Suppressor macrophage (primary cell): Measurements from ENCODE around the gene TAGLN3.
A peak's percentile ranks its signal among the peaks of the same experiment; 100 is the strongest.

Source experiments
- DNase-seq, 4 experiments: peaks; one replicate each; pipeline ENCODE4 v3.0.0-alpha.2; 2020 to 2022

TAGLN3 gene

DNA sequence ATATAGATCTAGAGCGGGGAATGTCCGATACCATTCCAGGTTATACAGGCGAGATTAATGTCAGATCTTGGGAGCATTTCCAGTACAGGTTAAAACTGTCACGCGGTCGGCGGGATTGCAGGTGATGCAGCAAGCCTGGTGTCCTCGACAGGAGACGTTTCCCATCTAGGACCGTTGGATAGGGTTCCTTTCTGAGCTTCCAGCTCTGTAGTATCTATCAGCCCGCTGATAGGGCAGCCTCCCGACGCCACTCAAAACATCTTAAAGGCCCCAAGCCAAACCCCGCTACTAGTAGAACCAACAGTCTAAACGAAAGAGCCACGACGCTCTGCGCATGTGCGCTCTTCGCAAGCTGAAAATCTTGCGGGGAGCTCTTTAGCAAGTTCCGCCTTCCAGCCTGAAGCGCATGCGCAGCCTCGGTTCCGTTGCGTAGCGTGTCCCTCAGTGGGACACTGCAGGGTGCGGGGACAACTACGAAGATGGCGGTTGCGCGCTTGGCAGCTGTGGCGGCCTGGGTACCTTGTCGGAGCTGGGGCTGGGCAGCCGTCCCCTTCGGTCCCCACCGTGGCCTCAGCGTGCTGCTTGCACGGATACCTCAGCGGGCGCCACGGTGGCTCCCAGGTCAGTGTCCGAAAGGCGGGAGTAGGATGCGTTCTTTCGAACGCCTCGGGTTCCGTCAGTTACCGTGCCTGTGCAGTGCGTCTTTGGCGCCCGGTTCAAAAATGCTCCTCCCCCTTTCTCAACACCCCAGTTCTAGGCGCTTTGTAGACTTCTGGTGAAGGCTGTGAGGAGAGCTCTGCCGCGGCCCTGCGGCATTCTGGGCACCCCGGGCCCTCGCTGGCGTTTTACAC, 19.9 kb upstream of the TAGLN3 start, which contains the start of gene ABHD10:
ABHD10 (plus strand) TSS at position 444 of the 851 bp plus-strand sequence; CDS start at position 480, 36 bp downstream.
- DNase-seq: peak; percentile 99

DNA sequence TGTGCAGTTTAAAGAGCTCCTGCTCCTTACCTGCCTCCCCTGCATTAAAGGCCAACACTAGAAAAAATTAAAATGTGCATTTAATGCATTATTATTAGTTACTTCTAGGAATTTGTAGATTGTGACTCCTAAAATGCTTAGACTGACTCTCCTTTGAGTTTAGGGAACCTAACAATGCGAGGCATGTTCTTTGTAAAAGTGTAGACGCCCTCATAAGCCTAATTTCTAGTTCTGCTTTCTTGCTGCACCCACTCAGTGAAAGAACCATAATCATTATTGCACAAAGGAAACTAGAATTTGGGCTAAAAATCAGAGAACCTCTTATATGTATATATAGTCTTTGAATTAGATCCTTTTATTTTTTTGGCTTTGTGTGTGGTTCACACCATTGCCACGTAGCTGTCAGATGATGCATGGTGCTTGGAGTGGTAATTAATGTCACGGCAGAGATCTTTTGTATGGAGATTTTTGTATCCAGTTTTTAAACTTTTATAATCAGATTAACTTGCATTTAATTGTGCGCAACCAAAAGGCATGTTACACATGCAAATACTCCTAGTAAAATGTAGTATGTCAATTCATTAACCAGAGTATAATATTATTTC, 19.2 kb upstream of the TAGLN3 start:
- DNase-seq: peak; percentile 57 to 90 (median 76)

DNA sequence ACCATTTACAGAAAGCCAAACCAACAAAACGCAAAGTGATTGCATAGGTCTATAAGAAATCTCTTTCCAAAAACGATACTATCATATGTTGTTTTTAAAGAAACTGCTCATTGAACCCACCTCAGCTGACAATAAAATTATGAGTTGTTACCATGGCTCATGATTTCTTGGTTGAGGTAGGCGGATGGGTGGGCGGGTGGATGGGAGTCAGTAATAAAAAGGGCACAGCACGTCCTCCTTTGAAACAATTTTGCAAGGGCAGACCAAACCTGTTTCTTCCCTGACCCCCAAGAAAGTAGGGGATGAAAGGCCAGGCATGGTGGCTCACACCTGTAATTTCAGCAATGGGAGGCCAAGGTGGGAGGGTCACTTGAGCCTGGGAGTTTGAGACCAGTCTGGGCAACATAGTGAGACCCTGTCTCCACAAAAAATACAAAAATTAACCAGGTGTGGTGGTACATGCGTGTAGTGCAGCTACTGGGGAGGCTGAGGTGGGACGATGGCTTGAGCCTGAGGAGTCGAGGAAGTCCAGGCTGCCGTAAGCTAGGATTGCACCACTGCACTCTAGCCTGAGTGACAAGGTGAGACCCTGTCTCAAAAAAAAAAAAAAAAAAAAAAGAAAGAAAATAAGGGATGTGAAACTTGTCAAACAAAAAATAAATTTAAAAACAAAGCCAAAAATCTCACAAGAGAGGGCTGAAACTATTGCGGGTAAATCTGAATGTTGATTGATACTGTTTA, 17.8 kb upstream of the TAGLN3 start:
- DNase-seq: peak in 3 of 4 experiments; percentile 14 to 29 (median 18)

DNA sequence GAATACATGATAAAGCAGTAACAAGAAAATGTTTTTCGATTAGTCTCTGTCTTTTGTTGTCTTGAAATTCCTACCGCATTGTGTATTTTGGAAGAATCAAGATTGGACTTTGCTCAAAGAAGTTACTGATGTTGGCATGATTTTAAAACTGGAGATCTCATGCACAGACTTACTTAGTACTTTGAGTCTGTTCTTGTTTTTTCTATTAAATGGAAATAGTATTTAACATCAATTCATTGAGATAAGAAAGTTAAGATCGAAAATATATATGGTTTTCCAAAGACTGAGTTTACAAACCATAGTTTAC, 17.3 kb upstream of the TAGLN3 start:
- no peak for DNase-seq

DNA sequence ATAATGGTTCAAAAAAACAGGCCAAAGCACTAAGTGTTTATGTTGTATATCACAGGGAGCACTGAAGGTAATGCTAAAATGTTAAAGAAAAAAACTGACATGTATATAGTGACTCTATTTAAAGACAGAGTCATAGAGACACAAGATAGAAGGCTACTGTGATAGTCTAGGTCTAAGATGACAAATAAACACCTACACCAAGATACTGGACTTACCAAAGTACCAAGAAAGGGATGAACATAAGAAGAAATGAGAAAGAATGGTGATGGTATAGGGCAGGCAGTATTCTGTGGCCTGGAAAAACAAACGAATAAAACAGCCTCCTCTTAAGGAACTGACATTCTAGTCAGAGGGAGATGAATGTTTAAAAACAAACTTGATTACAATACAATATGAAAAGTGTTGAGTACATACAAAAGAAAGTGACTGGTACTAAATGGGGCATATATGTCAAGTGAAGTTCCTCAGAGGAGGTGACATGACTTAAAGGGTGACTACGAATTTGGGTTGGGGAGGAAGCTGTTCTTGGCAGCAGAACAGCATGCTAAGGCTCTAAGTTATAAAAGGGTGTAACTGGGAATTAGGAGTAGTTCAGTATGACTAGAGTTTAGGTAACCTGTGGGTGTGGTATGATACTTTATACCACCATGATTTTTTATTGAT, 14.0 kb upstream of the TAGLN3 start:
- peak in 1 of 4 experiments; percentile 5 for DNase-seq

DNA sequence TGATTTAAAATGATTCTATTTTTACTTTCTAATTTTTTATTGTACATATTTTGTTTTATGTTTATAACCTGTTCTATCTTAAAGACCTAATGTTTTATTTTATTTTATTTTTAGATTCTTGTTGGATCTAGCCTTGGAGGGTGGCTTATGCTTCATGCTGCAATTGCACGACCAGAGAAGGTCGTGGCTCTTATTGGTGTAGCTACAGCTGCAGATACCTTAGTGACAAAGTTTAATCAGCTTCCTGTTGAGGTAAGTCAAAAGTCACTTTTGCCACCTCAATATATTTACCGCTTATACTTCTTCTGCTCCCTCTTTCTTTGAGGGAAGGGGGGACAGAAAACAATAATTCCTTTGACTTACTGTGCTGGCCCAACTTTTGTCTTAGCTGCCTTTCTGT, 11.9 kb upstream of the TAGLN3 start:
- DNase-seq: no peak

DNA sequence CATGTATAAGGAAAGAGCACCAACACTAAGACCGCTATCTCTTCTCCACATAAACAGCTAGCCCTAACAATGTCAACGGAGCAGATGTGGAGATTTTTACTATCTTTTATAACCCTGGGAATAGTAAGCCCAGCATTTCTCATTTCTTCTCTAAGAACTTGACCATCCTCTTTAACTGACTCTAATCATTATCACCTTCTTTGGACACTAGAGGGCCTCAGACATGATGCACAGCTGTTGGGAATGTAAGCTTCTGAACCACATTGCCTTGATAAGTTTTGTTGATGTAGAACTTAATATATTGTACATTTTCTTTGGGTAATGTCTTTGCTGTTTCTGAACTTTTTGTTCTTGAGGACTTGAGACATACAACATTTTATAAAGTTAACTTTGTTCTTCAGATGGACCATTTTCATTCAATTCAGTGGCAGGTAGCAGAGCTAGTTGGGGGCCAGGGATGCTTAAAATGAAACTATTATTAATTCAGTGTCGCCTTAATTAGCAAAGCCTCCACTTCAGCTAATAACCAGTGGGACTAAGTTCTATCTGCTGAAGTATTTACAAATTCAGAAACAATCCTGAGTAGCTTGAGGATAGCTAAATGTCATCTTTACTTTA, 9.6 kb upstream of the TAGLN3 start:
- peak; percentile 27 to 66 (median 46) for DNase-seq

DNA sequence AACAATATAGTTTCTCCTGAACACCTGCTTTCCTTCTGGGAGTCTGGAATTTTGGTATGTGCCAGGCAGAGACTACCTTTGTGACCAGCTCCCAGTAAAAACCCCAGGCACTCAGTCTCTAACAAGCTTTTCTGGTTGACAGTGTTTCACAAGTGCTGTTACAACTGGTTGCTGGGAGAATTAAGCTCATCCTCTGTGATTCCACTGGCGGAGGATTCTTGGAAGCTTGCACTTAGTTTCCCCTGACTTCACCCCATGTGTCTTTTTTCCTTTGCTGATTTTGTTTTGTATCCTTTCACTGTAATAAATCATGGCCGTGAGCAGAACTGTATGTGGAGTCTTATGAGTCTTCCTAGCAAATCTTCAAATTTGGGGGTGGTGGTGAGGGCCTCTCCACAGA, 5.7 kb upstream of the TAGLN3 start:
- no peak for DNase-seq

DNA sequence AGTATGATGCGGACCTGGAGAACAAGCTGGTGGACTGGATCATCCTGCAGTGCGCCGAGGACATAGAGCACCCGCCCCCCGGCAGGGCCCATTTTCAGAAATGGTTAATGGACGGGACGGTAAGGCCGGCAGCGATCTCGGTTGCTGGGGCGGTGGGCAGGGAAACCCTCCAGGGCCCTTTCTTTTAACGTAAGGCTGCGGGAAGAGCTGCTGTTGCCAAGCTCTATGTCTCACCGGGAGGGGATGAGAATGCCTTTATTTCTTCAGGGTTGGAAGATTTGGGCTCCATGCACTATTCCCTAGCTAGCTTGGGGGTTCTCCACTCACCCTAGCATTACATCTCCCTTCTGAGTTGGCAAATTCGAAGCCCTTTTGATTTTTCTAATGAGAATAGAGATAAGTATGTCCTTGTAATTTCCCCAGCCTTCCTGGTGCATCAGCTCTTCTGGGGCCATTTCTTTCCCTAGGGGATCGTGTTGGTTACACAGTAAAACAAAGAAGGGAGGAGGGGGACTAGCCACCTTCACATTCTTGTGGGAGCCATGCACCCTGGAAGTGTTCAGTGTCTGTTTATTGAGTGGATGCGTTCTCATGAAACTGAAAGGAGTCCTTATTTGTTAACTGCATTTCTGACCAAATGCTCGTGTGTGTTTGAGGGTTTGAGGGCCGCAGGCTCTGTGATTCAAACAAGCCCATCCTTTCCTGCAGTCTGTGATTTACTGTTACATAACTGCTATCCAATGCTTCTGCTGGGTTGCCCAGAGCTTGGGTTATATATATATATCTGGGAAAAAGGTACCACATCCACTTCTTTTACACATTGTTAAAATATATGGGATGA, 982 bp downstream of the TAGLN3 start:
- no peak for DNase-seq

DNA sequence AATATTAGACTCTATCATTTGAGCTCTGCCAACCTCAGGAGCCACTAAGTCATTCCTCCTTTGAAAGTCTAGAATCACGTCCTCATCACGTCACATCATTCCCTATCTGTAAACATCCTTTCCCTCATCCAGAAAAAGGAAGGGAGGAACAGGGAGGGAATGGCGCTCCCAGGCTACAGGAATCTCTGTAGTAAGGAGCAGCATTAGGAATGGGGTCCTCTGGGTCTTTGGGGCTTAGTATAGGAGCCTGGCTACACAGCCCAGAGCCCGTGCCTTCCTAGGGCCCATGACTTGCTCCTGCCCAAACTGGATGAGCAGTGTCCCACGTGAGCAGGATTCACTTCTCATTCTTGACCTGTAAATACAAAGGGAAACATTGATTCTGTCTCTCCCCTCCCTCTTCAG, 1.6 kb downstream of the TAGLN3 start:
- no peak for DNase-seq

DNA sequence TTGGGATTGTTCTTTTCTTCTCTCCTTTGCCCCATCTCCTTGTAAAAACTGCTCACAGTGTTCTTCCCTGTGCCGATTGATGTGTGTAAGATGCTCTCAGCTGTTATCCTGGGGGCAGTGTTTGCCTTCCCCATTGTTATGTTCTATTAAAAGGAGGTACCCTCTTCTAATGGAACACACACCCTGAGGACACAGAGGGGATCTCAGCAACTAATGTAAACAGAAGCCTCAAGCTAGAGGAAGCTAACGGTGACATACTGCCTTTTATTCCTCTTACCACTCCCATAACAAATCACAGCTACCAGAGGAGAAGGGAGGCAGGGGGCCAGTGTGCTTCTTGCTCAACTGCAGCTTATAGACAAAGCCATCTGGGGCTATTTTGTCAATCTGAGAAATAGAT, 2.2 kb downstream of the TAGLN3 start:
- DNase-seq: no peak

DNA sequence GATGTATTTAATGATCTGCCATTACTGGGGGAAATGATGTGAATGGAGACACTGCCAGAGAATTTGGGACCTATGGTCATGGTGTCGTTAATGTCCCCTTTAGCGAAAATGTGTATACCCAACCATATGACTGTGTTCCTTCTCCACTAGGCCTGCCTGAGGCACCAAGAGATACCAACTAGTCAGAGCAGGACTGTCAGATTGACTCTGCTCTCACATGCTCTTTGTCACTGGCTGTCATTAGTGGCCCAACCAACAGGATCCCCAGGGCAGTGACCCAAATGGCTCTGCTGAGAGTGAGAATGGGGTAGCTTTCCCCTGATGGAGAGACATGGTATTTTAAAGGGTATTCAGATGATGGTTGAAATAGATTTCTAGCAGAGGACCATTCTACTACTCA, 2.8 kb downstream of the TAGLN3 start:
- DNase-seq: no peak

DNA sequence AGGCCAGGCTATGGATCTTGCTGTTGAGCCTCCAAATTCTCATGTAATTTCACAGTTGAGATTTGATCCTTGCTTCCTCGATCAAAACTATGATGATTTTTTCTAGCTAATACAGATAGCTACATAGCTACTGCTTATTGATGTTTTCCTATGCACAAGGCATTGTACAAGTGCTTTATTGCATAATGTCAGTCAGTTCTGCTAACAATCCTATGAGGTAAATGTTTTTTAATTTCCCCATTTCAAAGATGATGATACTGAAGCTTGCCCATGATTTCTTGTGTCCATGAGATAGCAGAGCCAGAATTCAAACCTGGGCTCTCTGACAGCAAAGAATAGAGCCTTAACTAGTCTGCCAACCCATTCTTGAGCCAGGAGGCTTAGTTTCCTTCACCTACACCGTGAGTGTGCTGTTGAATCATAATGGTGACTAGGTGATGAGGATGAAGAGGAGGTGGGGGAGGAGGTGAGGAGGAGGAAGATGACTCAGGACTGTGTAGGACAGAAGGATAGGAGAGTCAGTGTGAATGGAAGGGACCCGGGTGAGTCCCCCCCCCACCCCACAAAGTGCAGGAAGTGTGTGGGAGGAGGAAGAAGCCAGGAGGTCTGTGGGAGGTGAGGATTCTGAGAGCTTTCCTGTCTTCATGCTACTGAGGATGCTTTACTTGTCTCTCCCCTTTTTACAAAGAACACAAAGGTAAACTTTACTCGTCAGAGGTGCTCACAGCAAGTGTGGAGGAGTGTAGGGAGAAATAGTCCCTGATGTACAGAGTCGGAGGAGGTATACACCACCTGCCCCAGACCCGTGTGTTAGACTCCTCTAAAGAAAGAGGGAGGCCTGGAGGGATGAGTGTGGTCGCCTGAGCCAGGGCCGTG, 3.6 kb downstream of the TAGLN3 start:
- peak in 3 of 4 experiments; percentile 14 to 55 (median 45) for DNase-seq

DNA sequence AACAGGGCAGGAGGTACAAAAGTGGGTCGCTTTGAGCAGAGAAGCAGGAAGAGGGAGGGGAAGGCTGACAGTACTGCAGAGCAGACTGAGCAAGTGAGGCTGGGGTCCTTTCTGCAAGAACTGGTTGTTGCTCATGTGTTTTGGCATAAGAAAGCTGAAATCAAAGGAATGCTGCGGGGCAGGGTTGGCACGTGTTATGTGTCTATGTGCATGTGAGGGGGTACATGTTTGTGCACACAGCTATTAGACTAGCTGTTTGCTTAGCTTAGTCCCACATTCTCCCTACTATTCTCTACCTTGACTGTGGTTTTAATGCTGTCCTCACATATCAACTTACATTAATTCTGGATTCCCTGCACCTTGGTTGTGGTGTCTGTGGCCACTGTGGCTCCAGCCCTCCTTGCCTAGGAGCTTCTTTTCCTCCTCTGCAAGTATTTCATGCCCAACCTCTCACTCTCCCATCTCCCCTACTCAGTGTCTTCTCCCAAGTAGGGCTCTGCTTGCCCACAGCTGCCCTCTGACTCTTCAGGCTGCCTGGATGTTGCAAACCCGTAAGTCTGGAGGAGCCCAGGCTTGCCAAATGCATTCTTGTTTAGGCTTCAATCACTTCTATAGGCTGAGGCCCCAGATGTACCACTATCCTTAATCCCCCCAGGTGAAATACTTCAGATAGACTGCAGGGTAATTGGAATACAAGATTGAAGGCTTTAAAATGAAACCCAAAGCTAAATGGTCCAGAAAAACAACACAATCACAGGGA, 4.8 kb downstream of the TAGLN3 start:
- no peak for DNase-seq

DNA sequence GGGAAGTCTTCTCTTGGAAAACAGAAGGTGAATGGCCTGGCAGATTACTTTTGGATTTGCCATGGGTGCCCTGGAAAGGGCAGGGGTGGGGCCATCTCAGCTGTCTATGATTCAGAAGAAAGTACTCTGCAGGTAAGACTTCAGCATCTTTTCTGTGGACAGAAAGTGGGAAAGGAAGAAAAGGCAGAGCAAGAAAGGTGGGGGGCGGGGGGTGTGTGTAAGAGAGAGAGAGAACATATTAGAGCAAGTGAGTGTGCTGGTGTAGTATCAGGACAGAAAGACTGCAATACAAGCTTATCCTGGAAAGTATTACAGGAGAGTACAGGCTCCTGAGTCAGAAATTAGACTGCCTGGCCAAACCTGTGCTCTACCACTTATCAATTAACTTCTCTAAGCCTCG, 5.5 kb downstream of the TAGLN3 start:
- DNase-seq: no peak

DNA sequence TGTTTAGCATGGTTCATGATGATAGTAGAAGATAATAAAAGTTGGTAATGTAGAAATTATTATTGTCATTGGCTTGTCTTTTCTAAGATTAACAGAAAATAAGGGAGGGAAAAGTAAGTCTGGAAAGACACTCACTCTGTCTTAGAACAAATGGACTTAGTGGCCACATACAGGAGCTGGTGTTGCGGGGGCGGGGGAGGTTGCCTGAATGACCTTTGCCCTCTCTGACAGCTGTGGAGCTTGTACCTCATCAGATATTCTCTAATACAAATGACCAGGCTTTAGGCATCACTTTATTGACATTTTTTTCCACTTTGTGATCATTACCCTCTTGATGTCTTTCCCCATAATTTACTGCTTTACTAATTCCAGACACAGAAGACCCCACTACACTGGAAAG, 5.9 kb downstream of the TAGLN3 start:
- DNase-seq: no peak

DNA sequence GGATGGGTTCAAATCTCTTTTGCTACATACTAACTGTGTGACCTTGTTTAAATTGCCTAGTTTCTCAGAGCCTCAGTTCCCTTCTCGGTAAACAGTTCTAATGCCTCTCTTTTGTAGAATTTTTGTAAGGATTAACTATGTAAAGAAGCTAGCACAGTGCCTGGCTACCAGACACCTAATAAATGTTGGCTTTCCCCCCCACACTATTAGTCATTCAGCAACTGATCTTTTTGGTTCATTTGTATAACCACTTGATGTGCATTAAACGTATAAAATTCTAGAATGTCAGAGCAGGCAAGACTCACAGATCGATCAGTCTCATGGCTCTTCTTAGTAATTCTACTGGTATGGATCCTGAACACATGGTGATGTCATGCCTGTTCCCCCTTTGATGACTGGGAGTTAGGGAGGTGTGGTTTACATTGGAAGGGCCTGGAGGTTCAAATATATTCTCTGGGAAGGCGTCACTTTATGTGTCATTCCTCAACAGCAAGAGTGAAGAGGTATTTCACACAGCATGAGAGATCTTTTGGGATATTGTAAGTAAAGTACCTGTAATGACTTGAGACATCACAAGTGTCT, 6.5 kb downstream of the TAGLN3 start:
- no peak for DNase-seq

DNA sequence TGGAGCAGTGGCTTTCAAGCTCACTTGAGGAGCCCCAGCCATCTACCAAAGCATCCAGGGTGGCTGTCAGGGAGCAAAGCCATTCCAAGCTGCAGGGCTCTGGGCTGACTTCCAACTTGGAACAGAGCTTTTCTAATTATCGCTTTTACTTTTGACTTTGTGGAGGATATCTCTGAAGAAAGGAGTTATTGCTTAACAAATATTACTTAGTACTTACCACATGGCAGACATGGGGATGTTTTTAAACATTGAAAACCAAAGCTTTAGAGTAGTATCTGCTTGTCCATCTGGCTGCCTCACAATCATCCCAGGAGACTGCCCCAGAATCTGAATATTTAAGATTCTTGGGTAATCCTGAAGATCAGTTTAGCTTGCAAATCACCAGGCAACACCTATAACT, 8.9 kb downstream of the TAGLN3 start:
- no peak for DNase-seq

DNA sequence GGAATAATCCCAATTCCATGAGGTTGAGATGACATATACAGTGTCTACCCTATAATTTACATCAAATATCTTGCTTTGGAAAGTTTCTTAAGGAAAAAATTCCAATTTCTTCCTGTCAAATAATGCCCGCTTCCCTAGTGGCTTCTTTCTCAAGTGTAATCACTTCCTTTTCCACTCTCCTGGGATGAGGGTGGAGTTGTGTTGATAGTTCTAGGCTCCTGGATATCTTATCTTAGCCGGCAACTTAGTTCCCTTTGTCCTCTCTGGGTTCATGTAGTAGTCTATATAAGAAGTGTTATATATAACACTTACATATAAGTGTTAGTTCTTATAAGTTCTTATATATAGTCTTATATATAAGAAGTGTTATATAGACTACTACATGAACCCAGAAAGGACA, 10.9 kb downstream of the TAGLN3 start:
- DNase-seq: no peak
